Parathyroid adenoma (tissue), 2 donors: ENCODE data around the gene SLC30A9.

Source experiments
- H2AFZ ChIP-seq: fragments of 300-600 bp; sonication (generic); one replicate; pipeline ENCODE4 v1.7.0; 2017; ENCODE audit warnings: antibody characterized with exemption, mild to moderate bottlenecking
- H3K27ac ChIP-seq: fragments of 300-600 bp; sonication (generic); one replicate; pipeline ENCODE4 v1.7.0; 2017
- H3K27me3 ChIP-seq: fragments of 300-600 bp; sonication (generic); one replicate; pipeline ENCODE4 v1.7.0; 2017; ENCODE audit warnings: low read length; ENCODE audit not compliant: control insufficient read depth, insufficient read depth
- H3K36me3 ChIP-seq: fragments of 300-600 bp; sonication (generic); one replicate; pipeline ENCODE4 v1.7.0; 2017; ENCODE audit warnings: low read length; ENCODE audit not compliant: control insufficient read depth, insufficient read depth
- H3K4me1 ChIP-seq: fragments of 300-600 bp; sonication (generic); one replicate; pipeline ENCODE4 v1.7.0; 2017; ENCODE audit warnings: control low read depth
- H3K4me2 ChIP-seq: fragments of 300-600 bp; sonication (generic); one replicate; pipeline ENCODE4 v1.7.0; 2017; ENCODE audit warnings: low read length
- H3K4me3 ChIP-seq: fragments of 300-600 bp; sonication (generic); one replicate; pipeline ENCODE4 v1.7.0; 2017; ENCODE audit warnings: low read depth, low read length
- H3K79me2 ChIP-seq: fragments of 300-600 bp; sonication (generic); one replicate; pipeline ENCODE4 v1.7.0; 2017; ENCODE audit warnings: control low read depth
- H3K9ac ChIP-seq: fragments of 300-600 bp; sonication (generic); one replicate; pipeline ENCODE4 v1.7.0; 2017; ENCODE audit warnings: mild to moderate bottlenecking
- H3K9me3 ChIP-seq: fragments of 300-600 bp; sonication (generic); one replicate; pipeline ENCODE4 v1.7.0; 2017; ENCODE audit warnings: low read length; ENCODE audit not compliant: control insufficient read depth
- TF ChIP-seq, protein P1 (sequence below): fragments of 300-600 bp; sonication (generic); IDR thresholded peaks from one replicate; pipeline ENCODE4 v1.7.0; 2017; ENCODE audit warnings: antibody characterized with exemption, mild to moderate bottlenecking
- donor health status: primary hyperparathyroidism.

Gene SLC30A9

DNA sequence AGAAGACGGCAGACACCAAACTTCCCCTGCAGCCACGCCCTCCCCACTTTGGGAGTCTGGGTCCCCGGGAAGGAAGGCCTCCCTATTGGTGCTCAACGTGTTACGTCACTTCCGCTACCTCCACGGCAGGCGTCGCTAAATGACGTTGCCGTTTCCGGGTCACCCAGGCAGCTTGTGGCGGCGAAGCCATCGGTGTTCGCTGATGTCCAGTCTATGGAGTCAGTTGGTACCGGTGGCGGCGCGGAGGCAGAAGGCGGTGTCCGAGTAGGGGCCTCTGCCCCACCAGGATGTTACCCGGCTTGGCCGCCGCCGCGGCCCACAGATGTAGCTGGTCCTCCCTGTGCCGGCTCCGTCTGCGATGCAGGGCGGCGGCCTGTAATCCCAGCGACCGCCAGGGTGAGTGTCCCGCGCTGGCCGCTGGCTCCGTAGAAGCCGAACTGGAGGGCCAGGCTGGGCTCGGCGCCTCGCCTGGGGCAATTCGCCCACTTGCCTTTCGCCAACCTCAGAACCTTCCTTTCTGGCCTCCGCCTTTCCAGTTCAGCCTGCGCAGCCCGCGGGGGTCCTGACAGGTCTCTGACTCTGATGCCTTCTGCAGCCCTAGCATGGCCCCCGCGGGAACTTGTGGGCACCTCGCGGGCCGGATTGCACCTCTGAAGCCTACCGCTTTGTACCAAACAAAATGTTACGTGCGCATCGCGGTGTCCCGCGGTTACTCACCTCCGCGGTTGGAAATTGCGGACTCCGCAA, at the start of gene SLC30A9:
Gene SLC30A9, plus strand, starts transcription at position 166 of the 747 bp plus-strand sequence. Its CDS starts 122 bp downstream, at position 288.
- peaks cover 5% of the 10 kb centered on the region for H3K4me1 ChIP-seq
- H3K4me3 ChIP-seq, result peak within 1 kb of the TSS; percentile 64
- H2AFZ ChIP-seq, result peak within 1 kb of the TSS; percentile 81
- TF ChIP-seq, protein P1, sequence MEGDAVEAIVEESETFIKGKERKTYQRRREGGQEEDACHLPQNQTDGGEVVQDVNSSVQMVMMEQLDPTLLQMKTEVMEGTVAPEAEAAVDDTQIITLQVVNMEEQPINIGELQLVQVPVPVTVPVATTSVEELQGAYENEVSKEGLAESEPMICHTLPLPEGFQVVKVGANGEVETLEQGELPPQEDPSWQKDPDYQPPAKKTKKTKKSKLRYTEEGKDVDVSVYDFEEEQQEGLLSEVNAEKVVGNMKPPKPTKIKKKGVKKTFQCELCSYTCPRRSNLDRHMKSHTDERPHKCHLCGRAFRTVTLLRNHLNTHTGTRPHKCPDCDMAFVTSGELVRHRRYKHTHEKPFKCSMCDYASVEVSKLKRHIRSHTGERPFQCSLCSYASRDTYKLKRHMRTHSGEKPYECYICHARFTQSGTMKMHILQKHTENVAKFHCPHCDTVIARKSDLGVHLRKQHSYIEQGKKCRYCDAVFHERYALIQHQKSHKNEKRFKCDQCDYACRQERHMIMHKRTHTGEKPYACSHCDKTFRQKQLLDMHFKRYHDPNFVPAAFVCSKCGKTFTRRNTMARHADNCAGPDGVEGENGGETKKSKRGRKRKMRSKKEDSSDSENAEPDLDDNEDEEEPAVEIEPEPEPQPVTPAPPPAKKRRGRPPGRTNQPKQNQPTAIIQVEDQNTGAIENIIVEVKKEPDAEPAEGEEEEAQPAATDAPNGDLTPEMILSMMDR, result no peak
- H3K9me3 ChIP-seq, result no peaks in the 10 kb centered on the region
- peak within 1 kb of the TSS; percentile 76 for H3K27ac ChIP-seq
- no peaks in the 10 kb centered on the region for H3K27me3 ChIP-seq
- H3K4me2 ChIP-seq, result peak within 1 kb of the TSS; percentile 68
- peak within 1 kb of the TSS; percentile 25 for H3K9ac ChIP-seq
- H3K36me3 ChIP-seq, result no peaks in the 10 kb centered on the region
- peaks cover 13% of the 10 kb centered on the region for H3K79me2 ChIP-seq

DNA sequence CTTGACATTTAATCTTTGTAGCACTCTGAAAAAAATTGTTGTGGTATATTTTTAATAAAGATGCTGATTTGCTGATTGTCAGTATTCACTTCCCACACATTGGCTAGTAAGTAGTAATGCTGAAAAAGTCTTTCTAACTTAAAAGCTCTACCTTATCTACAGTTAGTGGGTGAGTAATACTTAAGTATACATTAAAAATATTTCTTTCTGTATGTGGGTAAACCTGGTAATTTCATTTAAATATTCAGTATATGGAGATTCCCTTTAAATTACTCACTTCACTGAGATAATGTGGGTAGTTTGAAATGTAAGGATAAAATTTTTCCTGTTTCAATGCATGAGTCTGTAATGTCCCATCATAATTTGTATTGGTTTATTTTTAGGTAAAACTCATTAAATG, 49.5 kb upstream of the SLC30A9 start:
- H3K4me1 ChIP-seq, result no peaks in the 10 kb centered on the region
- H3K9me3 ChIP-seq, result no peaks in the 10 kb centered on the region
- no peak overlapping the region for H3K4me3 ChIP-seq
- TF ChIP-seq, protein P1, result no peak
- no peak overlapping the region for H2AFZ ChIP-seq
- H3K27ac ChIP-seq, result no peak overlapping the region
- H3K79me2 ChIP-seq, result peaks cover 3% of the 10 kb centered on the region
- no peaks in the 10 kb centered on the region for H3K36me3 ChIP-seq
- no peak overlapping the region for H3K4me2 ChIP-seq
- H3K27me3 ChIP-seq, result no peaks in the 10 kb centered on the region
- no peak overlapping the region for H3K9ac ChIP-seq

DNA sequence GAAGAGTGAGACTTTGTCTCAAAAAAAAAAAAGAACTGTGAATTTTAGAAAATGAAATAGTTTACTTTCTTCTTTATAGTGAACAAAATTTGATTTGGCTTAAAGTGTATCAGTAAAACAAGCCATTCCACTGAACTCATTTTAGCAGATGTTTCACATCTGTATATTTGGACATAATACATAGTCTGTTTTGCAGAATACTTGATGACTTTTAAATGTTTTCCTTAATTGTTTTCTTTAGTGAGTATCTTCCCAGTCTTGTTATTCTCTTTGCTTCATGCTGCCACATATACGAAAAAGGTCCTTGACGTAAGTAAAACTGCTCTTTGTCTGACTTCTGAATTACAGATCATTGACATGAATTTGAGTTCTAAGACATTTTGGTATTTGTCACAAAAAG, 46.8 kb upstream of the SLC30A9 start:
- Histone ChIP-seq H3K4me1 (no peaks in the 10 kb centered on the region), H3K9me3 (no peaks in the 10 kb centered on the region), H3K9ac (no peak overlapping the region), H3K27ac (no peak overlapping the region), H3K79me2 (no peaks in the 10 kb centered on the region), H2AFZ (no peak overlapping the region), H3K4me3 (no peak overlapping the region), H3K4me2 (no peak overlapping the region), H3K36me3 (no peaks in the 10 kb centered on the region), H3K27me3 (no peaks in the 10 kb centered on the region)
- TF ChIP-seq, protein P1, result no peak

DNA sequence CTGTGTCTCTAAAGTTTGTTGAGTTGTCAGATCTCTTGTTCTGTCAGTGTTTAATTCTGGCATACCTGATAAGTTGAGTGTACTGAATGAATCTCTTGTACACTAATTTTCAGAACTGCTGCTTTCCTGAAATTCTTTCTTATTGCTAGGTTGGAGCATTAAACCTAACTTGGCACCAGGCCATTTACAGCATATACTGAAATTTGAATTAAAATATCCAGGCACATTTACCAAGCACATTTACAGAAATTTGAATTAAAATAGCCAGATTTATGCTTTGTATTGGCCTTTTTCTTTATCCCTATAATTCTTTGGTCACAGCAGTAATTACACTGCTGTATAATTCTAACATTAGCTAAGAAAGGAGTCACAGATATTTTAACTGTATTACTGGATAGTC, 46.2 kb upstream of the SLC30A9 start:
- no peaks in the 10 kb centered on the region for H3K36me3 ChIP-seq
- no peak overlapping the region for H3K9ac ChIP-seq
- H3K9me3 ChIP-seq, result no peaks in the 10 kb centered on the region
- H3K27ac ChIP-seq, result no peak overlapping the region
- TF ChIP-seq, protein P1, result no peak
- H3K4me3 ChIP-seq, result no peak overlapping the region
- H2AFZ ChIP-seq, result no peak overlapping the region
- H3K4me1 ChIP-seq, result no peaks in the 10 kb centered on the region
- H3K27me3 ChIP-seq, result no peaks in the 10 kb centered on the region
- no peaks in the 10 kb centered on the region for H3K79me2 ChIP-seq
- no peak overlapping the region for H3K4me2 ChIP-seq

DNA sequence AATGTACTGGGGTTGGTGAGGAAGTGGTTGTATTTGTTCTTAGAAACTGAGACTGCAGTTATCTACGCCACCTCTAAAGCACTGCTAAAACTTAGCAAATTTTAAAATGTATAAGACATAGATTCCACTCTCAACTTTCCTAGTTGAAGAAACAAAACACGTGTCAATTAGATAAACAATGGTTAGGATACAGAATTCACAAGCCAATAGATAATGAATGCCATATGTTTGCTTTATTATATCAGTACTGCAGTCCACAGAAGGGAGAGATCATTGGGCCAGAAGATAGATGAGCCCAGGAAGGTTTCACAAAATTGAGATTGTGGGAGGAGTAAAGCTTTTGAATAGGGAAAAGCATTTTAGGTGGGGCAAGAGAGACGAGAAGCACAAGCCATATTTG, 40.8 kb upstream of the SLC30A9 start:
- Histone ChIP-seq H3K79me2 (no peaks in the 10 kb centered on the region), H3K4me1 (no peaks in the 10 kb centered on the region), H3K9me3 (no peaks in the 10 kb centered on the region), H2AFZ (no peak overlapping the region), H3K4me3 (no peak overlapping the region), H3K36me3 (no peaks in the 10 kb centered on the region), H3K27me3 (no peaks in the 10 kb centered on the region), H3K27ac (no peak overlapping the region), H3K4me2 (no peak overlapping the region), H3K9ac (no peak overlapping the region)
- TF ChIP-seq, protein P1, result no peak
